GM12864 (cell line): ENCODE results near the gene LIPA.
"Not testable (repeated sequence)": the region's sequence is repeated elsewhere in the genome, so short reads cannot be mapped to it uniquely, and the experiment has no call there.

Source experiments
- DNase-seq: peaks from one replicate; pipeline ENCODE4 v3.0.0-alpha.2; 2011; ENCODE audit warnings: low read depth
- H3K4me3 ChIP-seq: 2 replicates; pipeline ENCODE4 v1.5.1; 2011; ENCODE audit warnings: mild to moderate bottlenecking, low read depth, low read length, control low read depth
- TF ChIP-seq, protein P1 (sequence below): IDR thresholded peaks from 2 replicates; pipeline ENCODE4 v1.5.1; 2011; ENCODE audit warnings: low read depth, mild to moderate bottlenecking, moderate library complexity, low read length, control low read depth, inconsistent platforms; ENCODE audit errors: missing control alignments

LIPA gene

DNA sequence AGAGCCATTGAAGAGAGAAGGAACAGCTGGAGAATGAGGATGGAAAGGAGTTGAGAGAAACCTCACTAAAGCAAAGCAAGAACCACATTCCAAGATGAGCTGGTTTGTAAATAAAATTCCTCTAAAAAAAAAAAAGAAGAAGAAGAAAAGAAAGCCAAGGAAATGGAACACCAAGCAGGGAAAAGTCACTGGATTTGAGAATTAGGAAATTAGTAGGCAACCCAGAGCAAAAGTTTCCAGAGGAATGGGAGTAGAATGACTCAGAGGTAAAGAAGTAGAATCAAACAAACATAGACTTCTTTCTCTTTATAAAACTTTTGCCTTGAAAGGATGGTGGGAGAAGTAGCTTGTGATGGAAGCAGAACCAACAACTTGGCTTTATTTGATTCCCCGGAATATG, 48.3 kb downstream of the LIPA start:
- no peak overlapping the region for H3K4me3 ChIP-seq
- no peak for DNase-seq
- TF ChIP-seq, protein P1, sequence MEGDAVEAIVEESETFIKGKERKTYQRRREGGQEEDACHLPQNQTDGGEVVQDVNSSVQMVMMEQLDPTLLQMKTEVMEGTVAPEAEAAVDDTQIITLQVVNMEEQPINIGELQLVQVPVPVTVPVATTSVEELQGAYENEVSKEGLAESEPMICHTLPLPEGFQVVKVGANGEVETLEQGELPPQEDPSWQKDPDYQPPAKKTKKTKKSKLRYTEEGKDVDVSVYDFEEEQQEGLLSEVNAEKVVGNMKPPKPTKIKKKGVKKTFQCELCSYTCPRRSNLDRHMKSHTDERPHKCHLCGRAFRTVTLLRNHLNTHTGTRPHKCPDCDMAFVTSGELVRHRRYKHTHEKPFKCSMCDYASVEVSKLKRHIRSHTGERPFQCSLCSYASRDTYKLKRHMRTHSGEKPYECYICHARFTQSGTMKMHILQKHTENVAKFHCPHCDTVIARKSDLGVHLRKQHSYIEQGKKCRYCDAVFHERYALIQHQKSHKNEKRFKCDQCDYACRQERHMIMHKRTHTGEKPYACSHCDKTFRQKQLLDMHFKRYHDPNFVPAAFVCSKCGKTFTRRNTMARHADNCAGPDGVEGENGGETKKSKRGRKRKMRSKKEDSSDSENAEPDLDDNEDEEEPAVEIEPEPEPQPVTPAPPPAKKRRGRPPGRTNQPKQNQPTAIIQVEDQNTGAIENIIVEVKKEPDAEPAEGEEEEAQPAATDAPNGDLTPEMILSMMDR, result no peak

DNA sequence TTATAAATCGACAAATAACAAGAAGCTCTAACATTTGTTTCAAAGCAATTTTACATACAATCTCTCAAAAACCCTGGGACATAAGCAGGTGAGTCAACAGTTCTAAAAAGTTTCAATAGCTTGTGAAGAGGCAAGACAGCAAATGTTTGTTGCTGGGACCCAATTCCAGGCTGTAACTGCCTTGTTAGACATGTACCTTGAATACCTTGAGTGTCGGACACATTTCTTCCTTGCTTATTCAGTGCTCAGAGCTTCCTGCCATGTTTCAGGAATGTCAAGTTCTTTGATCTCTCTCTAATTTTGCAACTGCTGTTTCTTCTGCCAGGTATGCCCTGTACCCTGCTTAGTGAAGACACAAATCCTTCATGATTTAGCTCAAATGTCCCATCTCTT, 49.5 kb downstream of the LIPA start:
- no peak overlapping the region for H3K4me3 ChIP-seq
- TF ChIP-seq, protein P1, result no peak
- no peak for DNase-seq

DNA sequence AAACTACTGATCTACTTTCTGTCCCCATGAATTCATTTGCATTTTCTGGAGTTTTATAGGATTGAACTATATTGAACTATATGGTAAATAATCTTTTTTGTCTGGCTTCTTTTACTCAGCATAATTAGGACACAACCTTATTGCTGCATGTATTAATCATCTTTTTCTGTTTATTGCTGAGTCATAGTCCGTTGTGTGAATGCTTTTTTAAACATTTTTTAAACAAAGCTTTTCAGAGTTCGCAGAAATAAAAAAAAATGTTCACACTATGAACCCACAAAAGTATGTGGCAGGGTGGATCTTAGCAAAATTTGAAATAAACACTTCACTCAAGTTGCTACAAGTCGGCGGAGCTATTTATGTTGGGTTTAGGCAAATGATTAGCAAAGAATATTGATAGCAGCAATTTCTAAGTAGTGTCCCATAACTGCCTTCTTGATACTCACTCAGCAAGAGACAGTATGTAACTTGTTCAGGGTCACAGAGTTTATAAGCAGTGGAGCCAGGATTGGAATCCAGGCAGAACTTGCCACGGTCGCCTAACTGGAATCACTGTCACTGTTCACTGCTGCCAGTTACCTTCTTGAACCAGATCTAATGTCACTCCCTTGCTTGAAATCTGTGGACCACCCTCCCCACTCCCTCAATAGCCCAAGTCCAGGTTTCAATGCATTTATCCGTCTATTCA, 50.1 kb downstream of the LIPA start:
- DNase-seq, result no peak
- TF ChIP-seq, protein P1, result no peak
- no peak overlapping the region for H3K4me3 ChIP-seq

DNA sequence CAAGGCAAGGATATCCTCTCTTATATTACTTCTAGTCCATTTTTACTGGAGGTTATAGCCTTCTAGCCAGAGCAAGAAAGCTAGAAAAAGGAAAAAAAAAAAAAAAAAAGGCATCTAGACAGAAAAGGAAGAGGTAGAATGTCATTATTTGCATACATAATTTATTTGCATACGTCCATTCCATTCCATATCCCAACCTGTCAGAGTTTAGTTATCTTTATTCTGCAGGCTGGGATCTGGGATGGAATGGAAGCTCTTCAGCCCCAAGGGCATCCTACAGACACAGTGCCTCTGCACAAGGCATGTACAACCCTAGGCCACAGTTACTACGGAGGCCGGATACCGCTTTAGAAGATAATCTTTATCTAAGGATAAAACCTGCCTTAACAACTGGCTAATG, 54.1 kb downstream of the LIPA start:
- DNase-seq, result no peak
- TF ChIP-seq, protein P1, result no peak
- H3K4me3 ChIP-seq, result no peak overlapping the region

DNA sequence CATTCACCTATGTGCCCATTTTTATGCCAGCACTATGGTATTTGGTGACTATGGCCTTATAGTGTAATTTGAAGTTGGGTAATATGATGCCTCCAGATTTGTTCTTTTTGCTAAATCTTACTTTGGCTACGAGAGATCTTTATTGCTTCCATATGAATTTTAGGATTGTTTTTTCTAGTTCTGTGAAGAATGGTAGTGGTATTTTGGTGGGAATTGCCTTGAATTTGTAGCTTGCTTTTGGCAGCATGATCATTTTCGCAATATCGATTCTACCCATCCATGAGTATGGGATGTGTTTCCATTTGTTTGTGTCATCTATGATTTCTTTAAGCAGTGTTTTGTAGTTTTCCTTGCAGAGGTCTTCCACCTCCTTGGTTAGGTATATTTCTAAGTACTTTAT, 60.3 kb downstream of the LIPA start:
- H3K4me3 ChIP-seq, DNase-seq: not testable (repeated sequence)

DNA sequence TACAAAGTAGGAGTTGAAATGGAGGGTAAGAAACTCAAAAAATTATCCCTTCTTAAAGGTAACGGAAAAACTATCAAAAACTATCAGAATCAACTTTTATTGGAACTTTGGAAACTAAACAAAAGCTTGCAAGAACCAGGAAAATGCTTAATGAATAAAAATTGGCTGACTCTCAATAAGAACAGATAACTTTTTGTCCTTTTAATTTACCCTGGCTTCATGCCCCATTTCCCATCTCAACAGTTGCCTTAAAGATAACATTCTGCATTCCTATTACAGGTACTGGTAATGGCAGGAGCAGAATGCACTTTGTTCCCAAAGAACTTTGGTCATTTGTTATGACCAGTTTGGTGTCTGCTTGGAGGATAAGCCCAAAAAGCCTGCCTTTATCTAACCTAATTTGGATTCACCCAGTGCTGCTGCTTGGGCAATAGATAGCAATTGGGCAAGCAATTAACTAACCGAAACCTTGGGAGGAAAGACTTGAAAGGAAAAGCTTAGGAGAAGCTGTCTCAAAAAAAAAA, 62.3 kb downstream of the LIPA start:
- no peak for DNase-seq
- TF ChIP-seq, protein P1, result no peak
- no peak overlapping the region for H3K4me3 ChIP-seq

DNA sequence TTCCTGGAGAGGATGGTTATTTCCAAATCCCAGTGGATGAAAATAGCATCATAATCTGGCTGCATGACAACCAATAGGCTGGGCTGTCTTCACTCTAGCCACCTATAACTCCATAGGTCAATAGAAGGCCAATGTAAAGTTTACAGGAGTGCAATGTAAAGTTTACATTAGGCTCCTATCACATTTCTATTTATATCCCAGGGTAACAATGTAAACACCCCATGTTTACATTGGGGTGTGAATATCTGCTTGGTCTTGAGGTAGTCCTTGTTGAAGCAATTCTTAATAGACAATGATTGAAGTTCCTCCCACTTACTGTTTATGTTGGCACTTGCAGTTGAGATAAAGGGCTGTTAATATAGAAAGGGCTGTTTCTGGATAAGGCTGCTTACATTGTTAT, 65.9 kb downstream of the LIPA start:
- TF ChIP-seq, protein P1, result no peak
- DNase-seq, result no peak

DNA sequence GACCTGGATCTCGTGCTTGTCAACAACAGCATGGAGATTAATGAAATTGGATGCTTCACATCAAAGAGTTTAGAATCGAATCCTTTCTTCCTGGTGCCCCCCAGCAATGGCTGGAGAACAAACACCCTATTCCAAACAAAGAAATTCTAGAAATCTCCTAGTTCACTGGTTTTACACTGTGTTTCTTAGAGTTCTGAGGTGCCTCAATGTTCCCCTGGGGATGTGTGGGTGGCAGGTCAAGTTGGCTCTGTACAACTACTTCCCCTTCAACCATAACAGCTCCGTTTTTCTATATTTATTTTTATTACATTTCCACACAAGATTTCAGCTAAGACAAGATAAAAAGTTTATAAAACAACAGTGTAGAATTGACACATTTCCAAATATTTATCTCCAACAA, 66.9 kb downstream of the LIPA start:
- no peak overlapping the region for H3K4me3 ChIP-seq
- DNase-seq, result no peak
- TF ChIP-seq, protein P1, result no peak

More for the DNA sequence above, 65.9 kb downstream of the LIPA start:
- no peak overlapping the region for H3K4me3 ChIP-seq
